H9 (cell line): Measurements from ENCODE around the gene VWA1. TPM values are rescaled to one million over a fixed set of nuclear protein-coding genes. Genes with fewer than 3 reads are reported as not detected.
A peak's percentile ranks its signal among the peaks of the same experiment; 100 is the strongest.
"Not testable (repeated sequence)": the region's sequence is repeated elsewhere in the genome, so short reads cannot be mapped to it uniquely, and the experiment has no call there.

Experiments
- DNase-seq: peaks from one replicate; pipeline ENCODE4 v3.0.0-alpha.2; 2017
- H2AFZ ChIP-seq: one replicate; pipeline ENCODE4 v1.6.1; 2013; ENCODE audit warnings: mild to moderate bottlenecking, low read length, control low read depth, moderate library complexity
- H2AK5ac ChIP-seq: 2 replicates; pipeline ENCODE4 v1.6.1; 2013; ENCODE audit warnings: low read length, control low read depth, mixed read lengths; ENCODE audit not compliant: insufficient read length
- H2BK120ac ChIP-seq: one replicate; pipeline ENCODE4 v1.6.1; 2013; ENCODE audit warnings: low read depth, mild to moderate bottlenecking, low read length, control low read depth, inconsistent platforms; ENCODE audit not compliant: poor library complexity, severe bottlenecking
- H2BK12ac ChIP-seq: 2 replicates; pipeline ENCODE4 v1.6.1; 2013; ENCODE audit warnings: low read length, control low read depth, mixed read lengths, low read depth; ENCODE audit not compliant: insufficient read length
- H2BK15ac ChIP-seq: 2 replicates; pipeline ENCODE4 v1.6.1; 2013; ENCODE audit warnings: low read depth, low read length, control low read depth
- H2BK20ac ChIP-seq: one replicate; pipeline ENCODE4 v1.6.1; 2013; ENCODE audit warnings: low read depth, mild to moderate bottlenecking, low read length, control low read depth, inconsistent platforms; ENCODE audit not compliant: poor library complexity, severe bottlenecking
- H2BK5ac ChIP-seq: 2 replicates; pipeline ENCODE4 v1.6.1; 2013; ENCODE audit warnings: low read length, control low read depth, mixed read lengths; ENCODE audit not compliant: insufficient read length
- H3K14ac ChIP-seq: 2 replicates; pipeline ENCODE4 v1.6.1; 2013; ENCODE audit warnings: low read length, control low read depth; ENCODE audit not compliant: insufficient read depth
- H3K18ac ChIP-seq: 2 replicates; pipeline ENCODE4 v1.6.1; 2013; ENCODE audit warnings: low read depth, mild to moderate bottlenecking, mixed read lengths, low read length, control low read depth; ENCODE audit not compliant: insufficient read length
- H3K23ac ChIP-seq: 2 replicates; pipeline ENCODE4 v1.6.1; 2013; ENCODE audit warnings: low read length, control low read depth, mixed read lengths, low read depth; ENCODE audit not compliant: insufficient read length
- H3K23me2 ChIP-seq: 2 replicates; pipeline ENCODE4 v1.6.1; 2013; ENCODE audit warnings: low read depth, mild to moderate bottlenecking, mixed read lengths, low read length, control low read depth; ENCODE audit not compliant: insufficient read length, poor library complexity, severe bottlenecking
- H3K27ac ChIP-seq: 2 replicates; pipeline ENCODE4 v1.5.1; 2013; ENCODE audit warnings: low read length, control low read depth, mixed read lengths, low read depth; ENCODE audit not compliant: insufficient read length
- H3K27me3 ChIP-seq: 2 replicates; pipeline ENCODE4 v1.6.1; 2013; ENCODE audit warnings: low read length, control low read depth, inconsistent platforms; ENCODE audit not compliant: insufficient read depth
- H3K4ac ChIP-seq: 2 replicates; pipeline ENCODE4 v1.6.1; 2013; ENCODE audit warnings: low read depth, mild to moderate bottlenecking, control low read depth, inconsistent platforms, low read length, moderate library complexity
- H3K4me1 ChIP-seq: 2 replicates; pipeline ENCODE4 v1.6.1; 2013; ENCODE audit warnings: low read length, control low read depth, inconsistent platforms; ENCODE audit not compliant: insufficient read depth
- H3K4me2 ChIP-seq: 2 replicates; pipeline ENCODE4 v1.6.1; 2013; ENCODE audit warnings: low read length, control low read depth, mixed read lengths; ENCODE audit not compliant: insufficient read length, insufficient read depth
- H3K56ac ChIP-seq: 2 replicates; pipeline ENCODE4 v1.6.1; 2013; ENCODE audit warnings: low read depth, mild to moderate bottlenecking, mixed read lengths, low read length, control low read depth; ENCODE audit not compliant: insufficient read length
- H3K79me1 ChIP-seq: 2 replicates; pipeline ENCODE4 v1.6.1; 2013; ENCODE audit warnings: low read depth, mild to moderate bottlenecking, moderate library complexity, low read length, control low read depth, inconsistent platforms; ENCODE audit not compliant: insufficient read depth, poor library complexity, severe bottlenecking
- H3K79me2 ChIP-seq: 2 replicates; pipeline ENCODE4 v1.6.1; 2013; ENCODE audit warnings: low read length, control low read depth, inconsistent platforms; ENCODE audit not compliant: insufficient read depth
- H3K9ac ChIP-seq: 2 replicates; pipeline ENCODE4 v1.6.1; 2013; ENCODE audit warnings: low read length, control low read depth, mixed read lengths; ENCODE audit not compliant: insufficient read length; ENCODE audit errors: extremely low read depth
- H3K9me3 ChIP-seq: one replicate; pipeline ENCODE4 v1.6.1; 2013; ENCODE audit warnings: low read depth, low read length, inconsistent platforms; ENCODE audit not compliant: control insufficient read depth
- H3T11ph ChIP-seq: one replicate; pipeline ENCODE4 v1.6.1; 2013; ENCODE audit warnings: mild to moderate bottlenecking, low read length, control low read depth, inconsistent platforms
- H4K20me1 ChIP-seq: one replicate; pipeline ENCODE4 v1.6.1; 2013; ENCODE audit not compliant: control insufficient read depth, insufficient read length, insufficient read depth
- H4K5ac ChIP-seq: 2 replicates; pipeline ENCODE4 v1.6.1; 2013; ENCODE audit warnings: low read depth, mild to moderate bottlenecking, mixed read lengths, low read length, control low read depth; ENCODE audit not compliant: insufficient read length
- H4K8ac ChIP-seq: replicated peaks from 2 replicates; pipeline ENCODE4 v1.6.1; 2013; ENCODE audit warnings: low read length, control low read depth, mixed read lengths, low read depth; ENCODE audit not compliant: insufficient read length
- H4K91ac ChIP-seq: 2 replicates; pipeline ENCODE4 v1.6.1; 2013; ENCODE audit warnings: low read depth, mild to moderate bottlenecking, moderate library complexity, mixed read lengths, low read length, control low read depth; ENCODE audit not compliant: insufficient read length
- H3K27ac Mint-ChIP-seq, 3 experiments: 2 replicates in 2 of 3; 3 replicates in 1 of 3; pipeline ENCODE4 v1.8.0; 2020 to 2021; ENCODE audit warnings: mixed read lengths in 3 of 3, mild to moderate bottlenecking in 1 of 3, moderate library complexity in 1 of 3
- H3K27me3 Mint-ChIP-seq: 2 replicates; pipeline ENCODE4 v1.8.0; 2021; ENCODE audit warnings: low read depth, mild to moderate bottlenecking, moderate library complexity, mixed read lengths
- H3K36me3 Mint-ChIP-seq, 3 experiments: 2 replicates in 2 of 3; 3 replicates in 1 of 3; pipeline ENCODE4 v1.8.0; 2020 to 2021; ENCODE audit warnings: low read depth in 3 of 3, mixed read lengths in 3 of 3; ENCODE audit not compliant: insufficient read depth in 1 of 3
- H3K4me1 Mint-ChIP-seq, 2 experiments: 2 replicates each; pipeline ENCODE4 v1.8.0; 2020; ENCODE audit warnings: mixed read lengths in 2 of 2
- H3K4me3 Mint-ChIP-seq, 2 experiments: 2 replicates in 1 of 2; 3 replicates in 1 of 2; pipeline ENCODE4 v1.8.0; 2020 to 2021; ENCODE audit warnings: mild to moderate bottlenecking in 2 of 2, mixed read lengths in 2 of 2, moderate library complexity in 1 of 2
- H3K9me3 Mint-ChIP-seq, 2 experiments: 2 replicates in 1 of 2; 3 replicates in 1 of 2; pipeline ENCODE4 v1.8.0; 2020; ENCODE audit warnings: mild to moderate bottlenecking in 2 of 2, mixed read lengths in 2 of 2, moderate library complexity in 1 of 2
- WGBS: extraction: QIAGEN DNeasy Blood & Tissue Kit; methylation state at CpG from one replicate; pipeline ENCODE4 v1.1.7; 2013; ENCODE audit warnings: missing lambda C conversion rate, low lambda C conversion rate, mixed read lengths; ENCODE audit not compliant: insufficient read length; ENCODE audit errors: extremely low coverage; 5-methylcytosine and 5-hydroxymethylcytosine counted together
- total RNA-seq: library from RNA; stranded (reverse); gene quantifications from 2 replicates; pipeline ENCODE4 v1.2.1, GENCODE V29; 2021

VWA1 gene
- total RNA-seq, 1 experiment from 2014 or later, result 57.1 TPM

- not testable (repeated sequence) for H3K4me1 ChIP-seq, H3K79me1 ChIP-seq, H4K20me1 ChIP-seq, H3K27me3 Mint-ChIP-seq, H3K9ac ChIP-seq, H3K79me2 ChIP-seq, H4K8ac ChIP-seq, H3K4ac ChIP-seq, H2BK20ac ChIP-seq, H3K4me3 Mint-ChIP-seq, H3K27ac ChIP-seq, H3K23ac ChIP-seq, DNase-seq, H3K14ac ChIP-seq, H4K5ac ChIP-seq, H3K27me3 ChIP-seq, H3K36me3 Mint-ChIP-seq, H3K4me2 ChIP-seq, H2BK15ac ChIP-seq, H3K9me3 Mint-ChIP-seq, H2AK5ac ChIP-seq, H3K23me2 ChIP-seq, H3K9me3 ChIP-seq, H4K91ac ChIP-seq, H2BK5ac ChIP-seq, H3K56ac ChIP-seq, H3K18ac ChIP-seq, H2BK120ac ChIP-seq, H3T11ph ChIP-seq, H2AFZ ChIP-seq, H2BK12ac ChIP-seq
- no CpG with 5 or more reads among the region's 25 CpGs for WGBS
- Mint-ChIP-seq H3K27ac (peak overlapping the region in 2 of 3 experiments; percentile 76 to 85; a peak in 4 of 7 replicates), H3K4me1 (peaks cover 42 to 47% of the 10 kb centered on the region in 2 experiments)
These were observed 17.5 kb upstream of the VWA1 start for GRCh38 chr1:1417825-1418463.
